Panc1 (cell line): ENCODE results near the gene CDC42EP3. TPM values are rescaled to one million over a fixed set of nuclear protein-coding genes. Genes with fewer than 3 reads are reported as not detected.

Source experiments
- ATAC-seq: fragments of 200-7000 bp; cut with Tn5 transposase; 2 replicates; pipeline ENCODE4 v1.9.1; 2020; ENCODE audit warnings: mild to moderate bottlenecking, moderate library complexity
- BruUV-seq: library from RNA; stranded (reverse); fragments of 400-500 nt; replicated peaks from 2 replicates; lab custom pipeline; 2021; lab: Mats Ljungman, UMichigan
- CTCF ChIA-PET: fragments of 300-600 bp; sonication (Branson Sonifier 250); formaldehyde crosslinking; loops from one replicate; lab custom pipeline; 2022; ENCODE audit warnings: antibody characterized with exemption; lab: Charles Lee
- POLR2A ChIA-PET: fragments of 300-600 bp; sonication (Branson Sonifier 250); formaldehyde crosslinking; loops from one replicate; lab custom pipeline; 2022; ENCODE audit warnings: antibody characterized with exemption; lab: Charles Lee
- DNase-seq: peaks from one replicate; pipeline ENCODE4 v3.0.0-alpha.2; 2010; ENCODE audit warnings: low read depth, low spot score
- H3K27ac ChIP-seq: 2 replicates; pipeline ENCODE4 v1.5.1; 2011; ENCODE audit warnings: mild to moderate bottlenecking, low read length, inconsistent platforms
- H3K27me3 ChIP-seq: fragments of 200-500 bp; sonication (Bioruptor generic); 2 replicates; pipeline ENCODE4 v1.6.0; 2014; ENCODE audit warnings: low read length, inconsistent platforms; ENCODE audit not compliant: control insufficient read depth, insufficient read depth
- H3K36me3 ChIP-seq: fragments of 200-500 bp; sonication (Bioruptor generic); 2 replicates; pipeline ENCODE4 v1.5.1; 2014; ENCODE audit warnings: inconsistent platforms, mild to moderate bottlenecking, low read length, moderate library complexity; ENCODE audit not compliant: control insufficient read depth, insufficient read depth
- H3K4me1 ChIP-seq: 2 replicates; pipeline ENCODE4 v1.5.1; 2011; ENCODE audit warnings: inconsistent platforms, mild to moderate bottlenecking, low read length, moderate library complexity; ENCODE audit not compliant: control insufficient read depth, insufficient read depth
- H3K4me3 ChIP-seq, 2 experiments: 2 replicates each; pipeline ENCODE4 v1.5.1; 2011 to 2012; ENCODE audit warnings: low read depth in 2 of 2, low read length in 2 of 2, mild to moderate bottlenecking in 2 of 2, inconsistent platforms in 1 of 2, moderate library complexity in 1 of 2
- H3K9me3 ChIP-seq: fragments of 200-500 bp; sonication (Bioruptor generic); 2 replicates; pipeline ENCODE4 v1.5.1; 2014; ENCODE audit warnings: low read depth, mild to moderate bottlenecking, inconsistent platforms, low read length, moderate library complexity; ENCODE audit not compliant: control insufficient read depth, insufficient read depth
- POLR2AphosphoS5 ChIP-seq: IDR thresholded peaks from 2 replicates; pipeline ENCODE4 v1.6.1; 2012; ENCODE audit warnings: mild to moderate bottlenecking, low read depth, low read length, moderate library complexity
- SIN3A ChIP-seq: IDR thresholded peaks from 2 replicates; pipeline ENCODE4 v1.6.1; 2012; ENCODE audit warnings: low read depth, mild to moderate bottlenecking, low read length, moderate library complexity, borderline replicate concordance; ENCODE audit not compliant: insufficient read depth
- TCF7L2 ChIP-seq: IDR thresholded peaks from 2 replicates; pipeline ENCODE4 v1.6.1; 2011; ENCODE audit warnings: mild to moderate bottlenecking, low read depth, low read length, inconsistent platforms
- in situ Hi-C: cut with HindIII; loops from 2 replicates; pipeline ENCODE4 v1.10.0; 2016; ENCODE audit warnings: low sequenced_read_pairs, low pct_unique_long_range_greater_than_20kb
- intact Hi-C: fragments of 100-400 bp; cut with micrococcal nuclease; formaldehyde crosslinking; loops from one replicate; pipeline ENCODE4 v1.10.0; 2022; ENCODE audit not compliant: unreplicated experiment
- total RNA-seq: library from RNA; stranded (reverse); gene quantifications from one replicate; pipeline ENCODE4 v1.2.1, GENCODE V29; 2021; ENCODE audit not compliant: unreplicated experiment
- TF ChIP-seq, protein P1 (sequence below), 2 experiments: IDR thresholded peaks; 2 replicates each; pipeline ENCODE4 v1.6.1; 2011 to 2012; ENCODE audit warnings: low read depth in 2 of 2, control low read depth in 1 of 2, low read length in 1 of 2, mild to moderate bottlenecking in 1 of 2, moderate library complexity in 1 of 2; ENCODE audit not compliant: insufficient read depth in 1 of 2
- TF ChIP-seq, protein P2 (sequence below): fragments of 450-650 bp; IDR thresholded peaks from 2 replicates; pipeline ENCODE4 v1.5.1; 2017; ENCODE audit warnings: mild to moderate bottlenecking

CDC42EP3 gene
- total RNA-seq, 1 experiment from 2014 or later: 6.1 TPM

GRCh38 chr2:37667704-37668103 is 3.7 kb downstream of the CDC42EP3 start:
- no TSS peak for BruUV-seq
- H3K4me1 ChIP-seq: peaks cover 4% of the 10 kb centered on the region
- peaks cover 4% of the 10 kb centered on the region; the same call in 1 of the 2 replicates for H3K27me3 ChIP-seq
- ATAC-seq (no peak), DNase-seq (no peak)
- CTCF ChIA-PET: no interaction called here
- in situ Hi-C loops (no loop called here), intact Hi-C loops (no loop called here)
- H3K36me3 ChIP-seq: peaks cover 6% of the 10 kb centered on the region; the same call in 1 of the 2 replicates
- H3K27ac ChIP-seq: no peak overlapping the region
- H3K9me3 ChIP-seq: no peaks in the 10 kb centered on the region
- TF ChIP-seq SIN3A (no peak), POLR2AphosphoS5 (no peak), TCF7L2 (no peak)
- TF ChIP-seq, protein P1, sequence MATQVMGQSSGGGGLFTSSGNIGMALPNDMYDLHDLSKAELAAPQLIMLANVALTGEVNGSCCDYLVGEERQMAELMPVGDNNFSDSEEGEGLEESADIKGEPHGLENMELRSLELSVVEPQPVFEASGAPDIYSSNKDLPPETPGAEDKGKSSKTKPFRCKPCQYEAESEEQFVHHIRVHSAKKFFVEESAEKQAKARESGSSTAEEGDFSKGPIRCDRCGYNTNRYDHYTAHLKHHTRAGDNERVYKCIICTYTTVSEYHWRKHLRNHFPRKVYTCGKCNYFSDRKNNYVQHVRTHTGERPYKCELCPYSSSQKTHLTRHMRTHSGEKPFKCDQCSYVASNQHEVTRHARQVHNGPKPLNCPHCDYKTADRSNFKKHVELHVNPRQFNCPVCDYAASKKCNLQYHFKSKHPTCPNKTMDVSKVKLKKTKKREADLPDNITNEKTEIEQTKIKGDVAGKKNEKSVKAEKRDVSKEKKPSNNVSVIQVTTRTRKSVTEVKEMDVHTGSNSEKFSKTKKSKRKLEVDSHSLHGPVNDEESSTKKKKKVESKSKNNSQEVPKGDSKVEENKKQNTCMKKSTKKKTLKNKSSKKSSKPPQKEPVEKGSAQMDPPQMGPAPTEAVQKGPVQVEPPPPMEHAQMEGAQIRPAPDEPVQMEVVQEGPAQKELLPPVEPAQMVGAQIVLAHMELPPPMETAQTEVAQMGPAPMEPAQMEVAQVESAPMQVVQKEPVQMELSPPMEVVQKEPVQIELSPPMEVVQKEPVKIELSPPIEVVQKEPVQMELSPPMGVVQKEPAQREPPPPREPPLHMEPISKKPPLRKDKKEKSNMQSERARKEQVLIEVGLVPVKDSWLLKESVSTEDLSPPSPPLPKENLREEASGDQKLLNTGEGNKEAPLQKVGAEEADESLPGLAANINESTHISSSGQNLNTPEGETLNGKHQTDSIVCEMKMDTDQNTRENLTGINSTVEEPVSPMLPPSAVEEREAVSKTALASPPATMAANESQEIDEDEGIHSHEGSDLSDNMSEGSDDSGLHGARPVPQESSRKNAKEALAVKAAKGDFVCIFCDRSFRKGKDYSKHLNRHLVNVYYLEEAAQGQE (IDR thresholded peaks at IDR 0.05; ENCODE audit: insufficient read depth in 1 of 2, low read depth in 2 of 2, low read length in 1 of 2): no peak
- TF ChIP-seq, protein P2, sequence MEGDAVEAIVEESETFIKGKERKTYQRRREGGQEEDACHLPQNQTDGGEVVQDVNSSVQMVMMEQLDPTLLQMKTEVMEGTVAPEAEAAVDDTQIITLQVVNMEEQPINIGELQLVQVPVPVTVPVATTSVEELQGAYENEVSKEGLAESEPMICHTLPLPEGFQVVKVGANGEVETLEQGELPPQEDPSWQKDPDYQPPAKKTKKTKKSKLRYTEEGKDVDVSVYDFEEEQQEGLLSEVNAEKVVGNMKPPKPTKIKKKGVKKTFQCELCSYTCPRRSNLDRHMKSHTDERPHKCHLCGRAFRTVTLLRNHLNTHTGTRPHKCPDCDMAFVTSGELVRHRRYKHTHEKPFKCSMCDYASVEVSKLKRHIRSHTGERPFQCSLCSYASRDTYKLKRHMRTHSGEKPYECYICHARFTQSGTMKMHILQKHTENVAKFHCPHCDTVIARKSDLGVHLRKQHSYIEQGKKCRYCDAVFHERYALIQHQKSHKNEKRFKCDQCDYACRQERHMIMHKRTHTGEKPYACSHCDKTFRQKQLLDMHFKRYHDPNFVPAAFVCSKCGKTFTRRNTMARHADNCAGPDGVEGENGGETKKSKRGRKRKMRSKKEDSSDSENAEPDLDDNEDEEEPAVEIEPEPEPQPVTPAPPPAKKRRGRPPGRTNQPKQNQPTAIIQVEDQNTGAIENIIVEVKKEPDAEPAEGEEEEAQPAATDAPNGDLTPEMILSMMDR: no peak
- POLR2A ChIA-PET: no interaction called here
- peak overlapping the region in 1 of 2 experiments; percentile 80; a peak in 1 of 4 replicates for H3K4me3 ChIP-seq

DNA sequence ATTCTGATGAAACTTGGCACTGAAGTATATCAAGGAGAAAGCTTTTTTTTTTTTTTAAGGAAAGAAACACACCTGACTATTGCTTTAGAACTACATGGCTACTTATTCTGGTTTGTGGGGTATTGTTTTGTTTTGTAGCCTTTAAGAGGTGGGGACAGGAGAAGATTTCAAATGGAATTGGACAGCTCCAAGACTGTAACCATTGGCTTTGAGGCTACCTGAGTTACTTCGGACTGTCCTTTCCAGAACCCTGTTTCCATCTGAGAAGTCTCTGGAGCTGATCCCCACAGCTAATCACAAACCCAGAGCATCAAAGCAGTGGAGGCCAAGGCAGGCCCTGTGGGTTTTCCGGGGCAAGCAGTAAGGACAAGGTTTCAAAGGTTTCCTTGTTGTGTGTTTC is 4.7 kb downstream of the CDC42EP3 start:
- TF ChIP-seq SIN3A (no peak), TCF7L2 (no peak), POLR2AphosphoS5 (no peak)
- TF ChIP-seq, protein P2: no peak
- TF ChIP-seq, protein P1 (IDR thresholded peaks at IDR 0.05; ENCODE audit: insufficient read depth in 1 of 2, low read depth in 2 of 2, low read length in 1 of 2): no peak
- Histone ChIP-seq H3K4me3 (no peak overlapping the region; a peak in 1 of 4 replicates), H3K27ac (no peak overlapping the region), H3K4me1 (peaks cover 3% of the 10 kb centered on the region; the same call in 1 of the 2 replicates), H3K36me3 (peaks cover 6% of the 10 kb centered on the region; the same call in 1 of the 2 replicates), H3K9me3 (no peaks in the 10 kb centered on the region), H3K27me3 (peaks cover 4% of the 10 kb centered on the region; the same call in 1 of the 2 replicates)
- intact Hi-C loops (no loop called here), in situ Hi-C loops (no loop called here)
- CTCF ChIA-PET: no interaction called here
- no peak for ATAC-seq
- BruUV-seq: no TSS peak
- POLR2A ChIA-PET: no interaction called here
- DNase-seq: no peak
